Stomach (tissue), 4 donors: ENCODE results near the gene TOR4A.

Experiments used
- EP300 ChIP-seq: sonication (generic); formaldehyde crosslinking; IDR thresholded peaks from one replicate; pipeline ENCODE4 v1.6.1; 2017; ENCODE audit warnings: antibody characterized with exemption
- POLR2A ChIP-seq, 4 donors: fragments of 450-650 bp; IDR thresholded peaks; one replicate each; pipeline ENCODE4 v1.6.1; 2016; ENCODE audit warnings: antibody characterized with exemption in 4 of 4, control low read depth in 2 of 4, mild to moderate bottlenecking in 1 of 4, moderate library complexity in 1 of 4
- POLR2AphosphoS5 ChIP-seq, 3 donors: sonication (generic); formaldehyde crosslinking; IDR thresholded peaks; one replicate each; pipeline ENCODE4 v1.6.1; 2016; ENCODE audit warnings: antibody characterized with exemption in 3 of 3
- TF ChIP-seq, protein P1 (sequence below), 7 experiments: fragments of 450-650 bp in 4 of 7; fragments of 200-600 bp in 3 of 7; sonication (generic) in 3 of 7; IDR thresholded peaks; one replicate each; pipeline ENCODE4 v1.5.1; 2016 to 2019; ENCODE audit warnings: antibody characterized with exemption in 7 of 7, control low read depth in 2 of 7, mild to moderate bottlenecking in 1 of 7

DNA sequence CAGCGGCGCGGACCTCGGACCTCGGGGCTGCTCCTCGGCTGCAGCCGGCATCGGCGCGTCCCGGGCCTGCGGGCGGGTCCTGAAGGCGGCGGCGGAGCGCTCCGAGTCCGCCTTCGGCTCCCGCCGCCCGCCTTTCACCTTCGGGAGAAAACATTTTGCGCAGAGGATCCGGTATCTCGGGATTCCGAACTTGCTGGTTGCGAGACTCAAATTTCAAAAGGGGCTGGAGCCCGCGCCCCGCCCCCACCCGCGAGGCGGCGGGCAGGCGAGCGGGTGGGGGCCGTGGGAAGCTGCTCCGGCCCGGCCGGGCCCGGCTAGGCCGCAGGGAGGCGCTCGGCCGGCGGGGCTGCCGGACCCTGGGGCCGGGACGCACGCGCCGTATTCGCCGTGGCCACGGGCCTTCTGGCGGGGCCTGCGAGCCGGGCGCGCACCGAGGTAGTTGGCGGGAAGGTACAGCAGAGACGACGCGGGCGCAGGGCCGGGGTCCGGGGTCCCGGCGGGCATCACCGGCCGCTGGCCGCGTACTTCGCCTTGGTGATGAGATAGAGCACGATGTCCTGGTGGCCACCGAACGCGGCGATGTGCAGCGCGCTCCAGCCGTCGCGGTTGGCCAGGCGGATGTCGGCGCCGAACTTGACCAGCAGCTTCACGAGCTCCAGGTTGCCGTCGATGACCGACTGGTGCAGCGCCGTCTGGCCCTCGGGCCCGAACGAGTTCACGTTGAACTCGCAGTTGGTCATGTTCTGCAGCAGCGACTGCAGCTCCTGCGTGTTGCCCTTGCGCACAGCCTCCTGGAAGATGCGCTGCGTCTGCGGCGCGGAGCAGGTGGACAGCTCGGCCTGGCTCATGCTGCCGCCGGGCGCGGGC, 23.8 kb downstream of the TOR4A start:
- TF ChIP-seq POLR2A (IDR thresholded peaks at IDR 0.05) (no peak), EP300 (no peak), POLR2AphosphoS5 (IDR thresholded peaks at IDR 0.05) (peak in 2 of 3 donors; percentile 24 to 30)
- TF ChIP-seq, protein P1, sequence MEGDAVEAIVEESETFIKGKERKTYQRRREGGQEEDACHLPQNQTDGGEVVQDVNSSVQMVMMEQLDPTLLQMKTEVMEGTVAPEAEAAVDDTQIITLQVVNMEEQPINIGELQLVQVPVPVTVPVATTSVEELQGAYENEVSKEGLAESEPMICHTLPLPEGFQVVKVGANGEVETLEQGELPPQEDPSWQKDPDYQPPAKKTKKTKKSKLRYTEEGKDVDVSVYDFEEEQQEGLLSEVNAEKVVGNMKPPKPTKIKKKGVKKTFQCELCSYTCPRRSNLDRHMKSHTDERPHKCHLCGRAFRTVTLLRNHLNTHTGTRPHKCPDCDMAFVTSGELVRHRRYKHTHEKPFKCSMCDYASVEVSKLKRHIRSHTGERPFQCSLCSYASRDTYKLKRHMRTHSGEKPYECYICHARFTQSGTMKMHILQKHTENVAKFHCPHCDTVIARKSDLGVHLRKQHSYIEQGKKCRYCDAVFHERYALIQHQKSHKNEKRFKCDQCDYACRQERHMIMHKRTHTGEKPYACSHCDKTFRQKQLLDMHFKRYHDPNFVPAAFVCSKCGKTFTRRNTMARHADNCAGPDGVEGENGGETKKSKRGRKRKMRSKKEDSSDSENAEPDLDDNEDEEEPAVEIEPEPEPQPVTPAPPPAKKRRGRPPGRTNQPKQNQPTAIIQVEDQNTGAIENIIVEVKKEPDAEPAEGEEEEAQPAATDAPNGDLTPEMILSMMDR (IDR thresholded peaks at IDR 0.05) = peak in 1 of 7 experiments; percentile 45
